NCI-H1092 (cell line): ENCODE measurements around the gene NAA38.
A peak's percentile ranks its signal among the peaks of the same experiment; 100 is the strongest.
"Not testable (repeated sequence)": the region's sequence is repeated elsewhere in the genome, so short reads cannot be mapped to it uniquely, and the experiment has no call there.

Source experiments
- DNase-seq: peaks from one replicate; lab custom pipeline; 2025; lab: John Stamatoyannopoulos, UW

Gene NAA38

DNA sequence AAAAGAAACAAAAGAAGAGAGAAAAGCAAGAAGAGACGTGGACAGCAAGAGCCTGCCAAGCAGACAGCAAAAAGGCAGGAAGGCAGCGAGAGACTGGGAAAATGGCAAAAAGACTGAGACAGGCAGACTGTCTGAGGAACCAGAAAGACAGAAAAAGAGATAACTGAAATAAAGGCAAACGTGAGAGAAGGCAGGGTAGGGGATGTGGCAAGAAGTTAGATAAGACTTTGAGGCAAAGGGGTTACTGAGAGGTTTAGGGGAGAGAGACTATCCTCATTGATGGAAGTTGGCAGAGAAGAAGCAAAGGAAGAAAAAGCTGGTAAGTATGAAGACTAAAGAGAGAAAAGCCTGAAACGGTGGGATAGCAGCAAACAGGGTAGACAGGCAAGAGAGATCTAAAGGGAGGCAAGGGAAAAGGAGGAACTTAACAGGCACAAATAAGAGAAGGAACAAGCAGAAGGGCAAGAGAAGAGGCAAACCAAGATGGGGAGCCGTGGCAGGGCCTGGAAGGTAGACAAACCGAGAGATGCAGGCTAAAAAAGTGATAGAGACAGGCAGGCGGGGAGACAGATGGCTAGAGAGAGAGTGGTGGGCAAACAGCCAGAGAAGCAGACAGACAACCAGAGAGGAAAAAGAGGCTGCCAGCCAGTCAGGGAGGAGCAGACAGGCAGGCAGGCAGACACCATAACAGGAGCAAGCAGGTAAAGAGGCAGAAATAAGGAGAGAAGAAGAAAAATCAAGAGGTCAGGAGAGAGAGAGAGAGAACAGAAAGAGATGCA is 24.1 kb upstream of the NAA38 start:
- peak; percentile 53 for DNase-seq

GRCh38 chr17:7880076-7880868 is 22.9 kb upstream of the NAA38 start:
- DNase-seq: no peak

DNA sequence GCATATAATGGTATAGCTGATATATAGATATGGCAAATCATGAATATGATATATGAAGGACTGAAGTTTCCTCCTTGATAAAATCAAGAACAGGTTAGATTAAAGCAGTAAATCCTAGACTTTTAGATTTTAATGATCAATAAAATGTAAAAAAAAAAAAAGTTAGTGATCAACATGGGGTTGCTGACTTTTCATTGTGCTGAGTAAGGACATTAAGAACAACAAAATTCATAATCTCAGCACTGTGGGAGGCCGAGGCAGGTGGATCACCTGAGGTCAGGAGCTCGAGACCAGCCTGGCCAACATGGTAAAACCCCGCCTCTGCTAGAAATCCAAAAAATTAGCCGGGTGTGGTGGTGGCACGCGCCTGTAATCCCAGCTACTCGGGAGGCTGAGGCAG is 20.9 kb upstream of the NAA38 start:
- DNase-seq: no peak

DNA sequence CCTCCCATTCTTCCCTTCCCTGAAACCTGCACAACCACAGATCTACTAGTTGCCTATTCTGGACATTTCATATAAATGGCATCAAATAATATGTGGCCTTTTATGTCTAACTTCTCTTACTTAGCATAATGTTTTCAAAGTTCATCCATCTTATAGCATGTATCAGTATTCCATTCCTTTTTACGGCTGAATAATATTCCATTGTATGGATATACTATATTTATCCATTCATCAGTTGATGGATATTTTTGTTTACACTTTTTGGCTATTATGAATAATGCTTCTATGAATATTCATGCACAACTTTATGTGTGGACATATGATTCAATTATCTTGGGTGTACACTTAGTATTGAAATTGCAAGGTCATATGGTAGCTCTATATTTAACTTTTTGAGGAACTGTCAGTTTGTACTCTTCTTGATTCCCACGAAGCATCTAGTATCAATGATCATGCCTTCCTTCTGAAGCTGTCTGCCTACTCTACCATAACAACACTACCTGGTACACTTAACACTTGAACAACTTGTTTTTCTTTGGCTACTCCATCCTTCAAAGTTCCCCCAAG is 18.5 kb upstream of the NAA38 start:
- no peak for DNase-seq

- DNase-seq: no peak
Measured at GRCh38 chr17:7873051-7873450, 15.7 kb upstream of the NAA38 start.

GRCh38 chr17:7867881-7868329 is 10.5 kb upstream of the NAA38 start:
- no peak for DNase-seq

DNA sequence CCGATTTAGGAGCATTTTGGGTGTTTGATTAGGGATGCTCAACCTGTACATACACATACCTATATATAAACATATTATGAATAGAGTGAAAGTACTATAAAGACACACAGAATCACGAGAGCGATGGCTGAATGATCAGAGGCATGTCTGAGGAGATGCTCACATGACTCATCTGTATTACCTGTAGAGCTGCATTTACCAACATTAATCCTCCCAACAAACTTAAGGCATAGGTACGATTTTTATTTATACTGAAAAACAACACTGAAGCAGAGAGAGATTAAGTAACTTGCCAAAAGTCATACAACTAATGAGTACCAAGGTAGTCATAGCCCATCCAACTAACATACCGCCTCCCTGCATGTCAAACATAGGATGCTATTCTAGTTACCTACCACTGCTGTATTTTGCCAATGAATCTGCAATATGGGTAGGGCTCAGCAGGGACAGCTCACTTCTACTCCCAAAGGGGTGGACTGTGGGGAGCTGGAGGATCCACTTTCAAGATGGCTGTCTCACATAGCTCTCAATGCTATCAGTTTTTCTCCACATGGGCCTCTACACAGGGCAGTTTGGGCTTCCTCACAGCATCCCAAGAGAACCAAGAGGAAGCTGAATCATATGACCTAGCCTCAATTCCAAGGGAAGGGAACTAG is 7.8 kb upstream of the NAA38 start:
- no peak for DNase-seq

- DNase-seq: not testable (repeated sequence)
Measured at GRCh38 chr17:7864384-7864783, 7.0 kb upstream of the NAA38 start.

- DNase-seq: peak; percentile 40
Measured at GRCh38 chr17:7862692-7863437, 5.5 kb upstream of the NAA38 start.

GRCh38 chr17:7859028-7859427 is 1.7 kb upstream of the NAA38 start:
- DNase-seq: no peak

DNA sequence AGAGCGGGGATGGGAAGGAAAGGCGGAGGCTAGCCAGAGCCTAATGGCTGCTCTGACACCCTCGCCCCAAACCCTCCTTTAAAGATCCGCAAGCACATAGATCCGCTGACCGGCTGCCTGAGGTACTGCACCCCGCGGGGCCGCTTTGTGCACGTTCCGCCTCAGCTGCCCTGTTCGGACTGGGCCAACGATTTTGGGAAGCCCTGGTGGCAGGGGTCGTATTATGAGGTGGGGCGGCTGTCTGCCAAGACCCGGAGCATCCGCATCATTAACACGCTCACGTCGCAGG is 1.1 kb upstream of the NAA38 start:
- no peak for DNase-seq

DNA sequence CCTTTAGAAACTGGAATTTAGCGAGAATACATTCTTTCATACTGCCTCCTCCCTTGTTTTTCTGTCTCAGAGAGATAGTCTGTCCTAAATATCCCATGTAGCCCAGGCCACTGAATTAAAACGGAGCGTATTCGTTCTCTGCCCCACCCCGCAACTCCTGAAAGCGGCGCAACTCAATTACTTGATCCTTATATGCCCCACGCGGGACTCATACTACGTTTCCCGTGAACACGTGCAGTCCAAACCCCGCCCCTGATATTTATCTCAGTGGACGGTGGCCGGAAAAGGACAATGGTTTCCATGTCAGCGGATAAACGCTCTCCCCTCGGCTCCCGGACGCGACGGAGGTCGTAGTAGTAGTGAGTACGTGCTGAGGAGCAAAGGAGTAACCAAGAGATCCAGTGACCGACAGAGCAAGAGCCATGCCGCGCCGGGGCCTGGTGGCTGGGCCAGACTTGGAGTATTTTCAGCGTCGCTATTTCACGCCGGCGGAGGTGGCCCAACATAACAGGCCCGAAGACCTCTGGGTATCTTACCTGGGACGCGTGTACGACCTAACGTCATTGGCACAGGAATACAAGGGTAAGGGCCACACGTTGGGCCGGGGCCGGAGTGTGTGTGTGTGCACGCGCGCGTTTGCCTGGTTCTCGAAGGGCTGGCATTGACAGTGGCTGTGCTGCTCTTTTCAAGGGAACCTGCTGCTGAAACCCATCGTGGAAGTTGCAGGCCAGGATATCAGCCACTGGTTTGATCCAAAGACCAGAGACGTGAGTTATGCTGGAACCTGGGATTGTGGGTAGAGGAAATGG is 558 bp upstream of the NAA38 start, which contains the start of gene CYB5D1:
TSS of gene CYB5D1 (plus strand) at position 291 of the 809 bp plus-strand sequence. CDS start at position 423, 132 bp downstream.
- DNase-seq: peak; percentile 88

DNA sequence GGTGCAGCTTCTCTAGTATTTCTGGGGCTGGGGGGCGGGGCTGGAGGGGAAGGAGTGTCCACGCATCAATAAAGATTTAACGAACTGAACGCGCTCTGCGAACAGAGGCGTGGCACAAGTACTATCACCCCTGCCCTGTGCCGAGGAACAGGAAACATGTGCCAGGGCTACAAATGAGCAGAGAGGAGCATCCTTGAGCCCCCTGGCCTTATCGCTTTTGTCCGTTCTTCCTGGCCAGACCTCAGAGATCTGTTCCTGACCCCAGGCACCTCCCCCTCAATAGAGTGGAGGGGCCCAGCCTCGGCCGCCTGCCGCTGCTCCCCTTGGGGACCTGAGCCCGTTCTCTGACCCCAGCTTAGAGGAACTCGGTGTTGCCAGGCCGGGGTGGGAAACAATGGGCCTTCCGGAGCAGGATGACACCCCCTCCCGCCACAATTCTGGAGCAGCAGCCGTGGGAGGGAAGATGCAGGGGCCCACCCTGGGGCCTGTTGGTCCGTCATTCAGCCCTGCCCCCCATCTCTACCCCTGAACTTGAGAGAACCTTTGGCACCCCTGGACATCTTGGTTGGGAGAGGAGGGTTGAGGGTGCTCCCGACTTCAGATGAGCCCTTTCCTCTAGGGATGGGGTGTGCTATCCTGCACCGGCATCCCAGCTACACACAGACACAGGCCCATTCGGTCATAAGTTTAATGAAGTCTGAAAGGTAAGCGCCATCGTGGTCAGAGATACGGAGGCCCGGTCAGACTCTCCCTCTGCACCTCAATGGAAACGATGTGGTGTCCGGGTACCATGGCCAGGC is 1.1 kb downstream of the NAA38 start:
- no peak for DNase-seq

GRCh38 chr17:7855660-7856010 is 1.7 kb downstream of the NAA38 start:
- no peak for DNase-seq

- DNase-seq: no peak
Measured at GRCh38 chr17:7854851-7855659, 2.3 kb downstream of the NAA38 start, which contains the start of gene TMEM88. TSS of gene TMEM88 (plus strand) at chr17:7855066. CDS start at chr17:7855075, 9 bp downstream.

DNA sequence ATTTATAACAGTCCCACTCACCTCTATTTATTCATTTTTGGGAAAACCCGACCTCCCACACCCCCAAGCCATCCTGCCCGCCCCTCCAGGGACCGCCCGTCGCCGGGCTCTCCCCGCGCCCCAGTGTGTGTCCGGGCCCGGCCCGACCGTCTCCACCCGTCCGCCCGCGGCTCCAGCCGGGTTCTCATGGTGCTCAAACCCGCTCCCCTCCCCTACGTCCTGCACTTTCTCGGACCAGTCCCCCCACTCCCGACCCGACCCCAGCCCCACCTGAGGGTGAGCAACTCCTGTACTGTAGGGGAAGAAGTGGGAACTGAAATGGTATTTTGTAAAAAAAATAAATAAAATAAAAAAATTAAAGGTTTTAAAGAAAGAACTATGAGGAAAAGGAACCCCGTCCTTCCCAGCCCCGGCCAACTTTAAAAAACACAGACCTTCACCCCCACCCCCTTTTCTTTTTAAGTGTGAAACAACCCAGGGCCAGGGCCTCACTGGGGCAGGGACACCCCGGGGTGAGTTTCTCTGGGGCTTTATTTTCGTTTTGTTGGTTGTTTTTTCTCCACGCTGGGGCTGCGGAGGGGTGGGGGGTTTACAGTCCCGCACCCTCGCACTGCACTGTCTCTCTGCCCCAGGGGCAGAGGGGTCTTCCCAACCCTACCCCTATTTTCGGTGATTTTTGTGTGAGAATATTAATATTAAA is 3.1 kb downstream of the NAA38 start:
- DNase-seq: no peak

GRCh38 chr17:7853691-7854038 is 3.7 kb downstream of the NAA38 start:
- no peak for DNase-seq

- no peak for DNase-seq
Measured at GRCh38 chr17:7852919-7853690, 4.3 kb downstream of the NAA38 start.
